ENCODE results near the gene MAGI1.
A peak's percentile ranks its signal among the peaks of the same experiment; 100 is the strongest.

Gene MAGI1

GRCh38 chr3:65432388-65433003 is 606.2 kb downstream of the MAGI1 start:
- no peak for DNase-seq (ENCODE audit: low spot score)

GRCh38 chr3:65425880-65426279 is 612.8 kb downstream of the MAGI1 start:
- DNase-seq (ENCODE audit: low spot score): peak; percentile 28

GRCh38 chr3:65422154-65422553 is 616.6 kb downstream of the MAGI1 start:
- no peak for DNase-seq (ENCODE audit: low spot score)

- DNase-seq (ENCODE audit: low spot score): no peak
Observed at GRCh38 chr3:65419233-65419632, 619.5 kb downstream of the MAGI1 start.

DNA sequence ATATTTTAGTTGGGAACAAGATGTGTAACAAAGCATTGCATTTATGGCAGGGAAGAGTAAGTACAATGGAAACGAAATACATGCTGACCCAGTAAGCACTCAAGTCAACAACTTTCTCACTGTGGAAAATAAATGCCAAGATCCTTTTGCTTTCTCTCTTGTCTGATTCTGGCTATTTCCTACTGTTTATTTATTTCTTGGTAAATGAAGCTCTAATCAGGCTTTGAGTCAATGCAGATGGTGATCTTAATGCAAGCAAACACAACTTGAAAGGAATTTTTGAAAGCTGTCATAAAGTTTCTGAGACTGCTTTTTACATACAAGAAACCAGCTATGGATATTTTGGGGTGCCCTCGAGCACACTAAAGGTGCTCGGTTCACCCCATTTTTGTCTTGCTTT is 624.8 kb downstream of the MAGI1 start:
- no peak for DNase-seq (ENCODE audit: low spot score)

DNA sequence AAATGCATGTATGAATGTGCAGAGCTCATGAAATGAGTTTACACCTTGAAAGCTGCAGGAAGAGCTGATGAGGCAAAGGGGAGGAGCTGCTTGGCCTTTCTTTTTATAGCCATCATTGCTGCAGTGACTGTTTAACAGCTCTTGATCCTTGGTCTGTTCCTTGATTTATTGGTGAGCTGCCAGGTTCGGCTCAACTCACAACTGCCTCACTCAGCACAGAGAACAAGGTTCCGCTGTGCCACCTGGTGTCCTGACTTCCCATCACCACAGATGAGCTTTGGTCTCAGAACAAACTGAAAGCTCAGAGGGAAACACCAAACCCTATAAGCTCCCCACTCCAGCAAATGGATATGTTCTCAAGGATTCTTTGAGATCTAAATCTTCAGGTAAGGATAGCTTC is 626.1 kb downstream of the MAGI1 start:
- DNase-seq (ENCODE audit: low spot score): no peak

DNA sequence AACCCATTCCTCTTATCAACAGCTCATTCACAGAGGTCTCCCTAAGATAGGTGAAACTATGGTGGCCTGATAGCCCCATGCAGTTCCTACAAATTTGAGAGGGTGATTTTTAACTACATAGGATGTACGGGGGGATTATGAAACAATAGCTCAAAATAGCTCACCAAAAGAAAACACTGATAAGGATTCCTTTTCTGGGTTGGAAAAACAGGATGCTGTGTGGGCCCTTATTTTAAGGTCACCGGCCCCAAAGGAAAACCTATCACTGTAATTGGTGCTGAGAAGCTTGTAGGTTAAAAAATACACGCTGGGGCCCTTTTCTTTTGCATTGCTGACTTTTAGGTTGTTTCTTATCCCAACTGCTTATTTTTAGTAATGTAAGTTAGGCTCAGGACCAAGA is 627.4 kb downstream of the MAGI1 start:
- no peak for DNase-seq (ENCODE audit: low spot score)

DNA sequence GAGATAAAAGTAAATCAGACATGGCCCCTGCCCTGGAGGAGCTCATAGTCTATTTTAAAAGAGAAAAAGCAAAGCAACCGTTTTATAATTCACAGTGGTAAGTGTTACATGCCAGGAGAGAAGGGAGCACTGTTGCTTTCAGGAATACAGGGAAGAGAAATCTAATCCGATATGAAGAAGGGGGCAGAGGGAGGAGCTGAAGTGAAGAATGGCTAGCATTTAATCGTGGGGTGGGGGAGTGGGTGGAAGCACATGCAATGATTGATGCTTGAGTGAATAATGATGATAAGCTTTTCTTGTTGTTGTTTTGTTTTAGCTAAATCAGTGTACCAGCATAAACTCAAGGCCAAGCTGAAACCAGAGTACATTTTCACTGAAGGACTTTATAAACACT is 629.5 kb downstream of the MAGI1 start:
- DNase-seq (ENCODE audit: low spot score): no peak

DNA sequence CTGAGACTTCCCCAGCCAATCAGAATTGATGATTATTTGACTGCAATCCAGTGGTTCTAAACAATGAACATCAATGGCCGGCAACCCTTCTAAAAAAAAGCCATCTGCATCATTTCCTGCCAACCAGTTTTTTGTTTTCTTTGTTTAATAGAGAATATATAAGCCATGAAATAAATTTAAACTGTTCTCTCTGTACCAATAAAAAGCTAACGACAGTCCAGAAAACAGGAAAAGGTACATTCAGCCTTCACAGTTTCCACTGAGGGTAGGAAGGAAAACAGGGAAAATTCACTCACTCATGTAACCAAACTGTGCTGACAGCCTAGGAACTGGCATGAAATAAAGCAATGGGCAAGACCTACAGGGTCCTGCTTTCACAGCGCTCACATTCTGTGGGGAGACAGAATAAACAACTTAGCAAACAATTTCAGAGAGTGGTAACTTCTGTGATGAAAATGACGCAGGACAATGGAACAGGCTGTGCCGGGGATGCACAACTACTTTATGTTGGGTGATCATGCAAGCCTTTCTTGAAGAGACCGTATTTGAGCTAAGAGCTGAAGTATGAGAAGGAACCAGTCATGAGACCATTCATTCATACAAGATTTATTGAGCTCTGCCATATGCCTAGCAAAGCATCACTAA is 630.1 kb downstream of the MAGI1 start:
- no peak for DNase-seq (ENCODE audit: low spot score)

DNA sequence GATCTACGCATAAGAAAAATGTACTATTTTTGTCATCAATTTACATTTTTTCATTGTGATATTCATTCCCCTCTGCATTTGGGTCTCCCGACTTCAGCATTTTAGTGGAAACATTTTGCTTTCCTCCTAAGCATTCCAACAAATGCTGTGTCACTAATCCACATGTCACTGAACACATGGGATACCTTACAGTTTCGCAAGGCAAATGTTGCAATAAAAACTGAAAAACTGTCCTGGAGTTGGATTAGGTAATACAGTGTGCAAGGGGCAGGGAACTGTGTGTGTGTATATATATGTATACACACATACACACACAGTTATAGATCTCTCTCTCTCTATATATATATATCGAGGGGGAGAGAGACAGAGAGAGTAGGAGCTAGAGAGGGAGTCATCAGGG is 632.2 kb downstream of the MAGI1 start:
- DNase-seq (ENCODE audit: low spot score): no peak

GRCh38 chr3:65402597-65402996 is 636.1 kb downstream of the MAGI1 start:
- DNase-seq (ENCODE audit: low spot score): no peak

DNA sequence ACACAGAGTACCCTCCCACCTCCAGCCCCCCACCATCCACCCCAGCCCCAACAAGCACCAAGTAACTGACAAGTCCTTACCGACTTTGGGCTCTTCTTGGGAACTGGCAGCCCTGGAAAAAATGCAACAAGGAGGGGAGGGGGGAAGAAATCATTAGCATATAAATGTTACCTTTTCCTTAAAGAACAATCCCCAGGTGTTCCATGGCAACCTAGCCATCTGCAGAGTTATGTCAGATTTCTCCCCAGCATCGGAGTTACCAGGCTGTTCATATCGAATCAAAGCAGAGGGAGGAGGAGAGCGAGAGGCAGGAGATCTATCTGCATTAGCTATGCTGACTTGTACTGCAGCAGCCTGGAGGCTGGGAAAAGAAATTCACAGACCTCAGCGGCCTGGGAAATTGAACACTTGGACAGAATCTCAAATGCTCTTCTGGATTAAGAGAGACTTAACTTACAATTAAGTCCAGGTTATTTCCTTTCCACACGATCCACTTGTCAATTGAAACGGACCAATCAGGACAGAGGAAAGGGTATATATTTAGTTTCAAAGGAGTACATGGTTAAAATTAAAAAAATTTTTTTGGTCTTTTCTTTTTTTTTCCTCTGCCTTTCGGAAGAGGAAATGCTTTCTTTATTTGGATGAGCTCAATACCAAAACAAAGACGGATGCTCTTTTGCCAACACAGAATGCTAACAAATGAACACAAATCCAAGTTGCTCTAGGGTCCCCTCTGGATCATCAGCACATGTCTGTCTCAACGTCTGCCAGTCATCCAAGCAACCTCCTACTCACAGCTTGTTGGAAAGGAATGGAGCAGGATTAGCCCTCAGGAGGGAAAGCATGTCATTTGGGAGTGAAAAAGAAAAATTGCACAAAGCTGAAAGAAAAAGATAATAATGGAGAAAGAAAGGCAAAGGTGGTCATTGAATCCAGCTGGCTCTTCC is 637.1 kb downstream of the MAGI1 start:
- no peak for DNase-seq (ENCODE audit: low spot score)

DNA sequence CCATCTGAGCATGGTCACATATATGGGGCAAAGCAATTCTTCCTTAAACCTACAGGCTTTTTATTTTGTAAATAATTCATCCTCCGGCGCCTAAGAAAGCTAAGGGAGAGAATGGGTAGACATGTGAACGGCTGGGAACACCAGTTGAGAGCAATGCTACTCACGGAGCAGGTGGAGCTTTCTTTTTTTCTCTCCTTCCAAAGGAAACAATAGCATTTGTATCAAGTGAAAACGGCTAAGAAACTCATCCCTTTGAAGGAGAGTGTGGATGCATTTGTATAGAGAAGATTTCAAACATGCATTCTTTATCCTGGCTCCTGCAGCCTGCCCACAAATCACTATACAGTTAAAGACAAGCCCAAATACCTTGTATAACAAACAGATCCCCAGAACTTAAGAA is 637.8 kb downstream of the MAGI1 start:
- DNase-seq (ENCODE audit: low spot score): no peak

DNA sequence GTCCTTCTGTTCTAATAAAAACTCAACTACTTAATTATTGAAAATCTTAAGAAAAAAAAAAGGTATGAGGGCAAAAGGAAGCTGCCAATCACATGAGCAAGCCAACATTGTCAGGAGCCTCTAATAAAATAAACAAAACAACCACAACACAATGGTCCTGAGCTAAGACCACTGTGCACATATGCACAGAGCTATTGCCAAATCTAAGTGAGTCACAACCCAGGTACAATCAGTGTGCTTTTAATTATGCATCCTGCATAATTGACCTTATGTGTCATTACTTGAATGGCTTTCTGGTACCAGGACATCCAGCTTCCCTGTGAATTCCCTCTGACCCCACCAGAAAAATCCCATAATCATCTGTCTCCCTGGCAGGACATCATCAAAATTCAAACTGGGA is 639.8 kb downstream of the MAGI1 start:
- DNase-seq (ENCODE audit: low spot score): no peak

- DNase-seq (ENCODE audit: low spot score): no peak
Observed at GRCh38 chr3:65396078-65396477, 642.6 kb downstream of the MAGI1 start.

GRCh38 chr3:65391068-65391467 is 647.6 kb downstream of the MAGI1 start:
- DNase-seq (ENCODE audit: low spot score): no peak

- no peak for DNase-seq (ENCODE audit: low spot score)
Observed at GRCh38 chr3:65385805-65386204, 652.9 kb downstream of the MAGI1 start.

DNA sequence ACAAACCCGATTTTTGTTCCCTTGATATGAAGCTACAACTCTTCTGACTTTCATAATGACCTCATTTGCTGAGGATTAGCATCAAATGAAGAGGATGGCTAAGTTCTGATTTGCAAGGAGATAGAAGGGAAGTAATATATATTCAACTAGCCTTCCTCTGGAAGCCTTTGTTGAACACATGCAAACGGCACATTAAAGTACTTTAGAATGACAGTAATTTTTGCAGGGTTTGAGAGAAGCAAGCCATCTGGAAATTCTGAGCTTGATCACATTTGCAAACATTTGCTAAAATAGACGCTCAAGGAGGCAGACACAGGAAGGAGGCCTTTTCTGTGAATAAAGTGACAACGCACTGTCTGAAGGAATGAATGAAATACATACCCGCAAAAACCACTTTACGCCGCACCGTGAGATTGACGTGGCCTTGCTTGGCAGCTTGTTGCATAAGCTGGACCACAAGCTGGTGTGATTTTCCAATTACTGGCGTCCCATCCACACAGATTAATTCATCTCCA is 657.2 kb downstream of the MAGI1 start:
- DNase-seq (ENCODE audit: low spot score): no peak

DNA sequence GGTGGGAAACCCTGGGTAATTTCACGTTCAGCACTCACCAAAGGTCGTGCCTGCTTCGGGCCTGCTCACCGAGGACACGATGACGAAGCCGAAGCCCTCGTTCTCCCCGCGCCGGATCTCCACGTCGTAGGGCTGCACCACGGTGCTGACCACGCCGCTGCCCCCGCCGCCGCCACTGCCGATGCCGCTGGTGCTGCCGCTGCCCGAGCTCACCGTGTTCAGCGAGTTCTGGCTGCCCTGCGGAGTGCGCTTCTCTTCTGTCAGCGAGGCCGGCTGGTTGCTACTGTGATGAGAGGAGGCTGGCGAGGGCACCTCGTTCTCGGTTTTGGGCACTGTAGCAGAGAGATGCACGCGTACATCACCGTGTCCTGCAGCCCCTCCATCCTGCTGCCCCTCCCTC is 659.5 kb downstream of the MAGI1 start:
- no peak for DNase-seq (ENCODE audit: low spot score)

DNA sequence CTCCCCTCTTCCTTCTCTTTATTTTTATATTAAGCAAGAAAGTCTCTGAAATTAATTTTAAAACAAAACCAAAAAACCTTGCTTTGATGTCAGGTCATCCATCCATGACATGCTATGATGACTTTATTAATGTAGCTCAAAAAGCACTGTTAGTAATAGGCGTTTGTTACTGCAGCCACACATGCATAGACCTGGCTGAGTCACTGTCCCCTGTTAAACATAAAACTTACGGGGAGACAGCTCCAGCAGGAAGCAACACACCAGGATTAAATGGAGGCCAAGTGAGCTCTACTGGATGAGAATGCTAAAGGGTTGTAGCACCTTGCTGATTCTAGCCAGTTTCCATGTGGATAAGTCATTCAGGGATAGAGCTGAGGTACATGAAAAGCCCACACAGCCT is 661.1 kb downstream of the MAGI1 start:
- no peak for DNase-seq (ENCODE audit: low spot score)

DNA sequence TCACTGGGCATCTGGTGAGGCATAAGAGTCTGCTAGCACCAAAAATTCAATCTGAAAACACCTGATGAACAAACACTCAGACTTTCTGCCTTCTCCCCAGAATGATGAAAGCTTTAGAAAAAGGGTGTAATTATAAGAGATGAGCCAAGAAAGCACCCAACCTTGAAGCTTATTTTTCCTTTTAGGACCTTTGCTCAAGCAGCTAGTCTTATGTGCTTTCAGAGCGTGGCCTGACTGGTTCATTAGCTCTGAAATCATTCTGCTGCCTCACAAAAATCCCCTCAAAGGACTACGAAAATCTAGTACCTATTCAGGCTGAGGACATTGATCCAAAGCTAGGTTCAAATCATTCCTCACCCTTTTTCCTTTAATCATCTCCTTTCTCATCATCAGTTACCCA is 662.3 kb downstream of the MAGI1 start:
- no peak for DNase-seq (ENCODE audit: low spot score)

DNA sequence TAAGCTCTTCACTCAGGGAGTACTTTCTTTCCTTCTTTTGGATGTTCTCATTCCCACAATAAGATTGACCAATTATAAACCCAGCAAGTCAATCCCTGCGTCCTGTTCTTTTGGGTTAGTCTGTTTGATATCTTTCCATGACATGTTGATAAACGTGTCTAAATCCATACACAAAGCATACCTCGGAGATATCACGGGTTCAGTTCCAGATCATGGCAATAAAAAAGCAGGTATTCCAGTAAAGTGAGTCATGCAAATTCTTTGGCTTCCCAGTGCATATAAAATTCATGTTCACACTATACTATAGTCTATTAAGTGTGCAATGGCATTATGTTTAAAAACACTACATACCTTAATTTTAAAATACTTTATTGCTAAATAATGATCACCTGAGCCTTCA is 667.7 kb downstream of the MAGI1 start:
- no peak for DNase-seq (ENCODE audit: low spot score)

- no peak for DNase-seq (ENCODE audit: low spot score)
Observed at GRCh38 chr3:65368866-65369265, 669.9 kb downstream of the MAGI1 start.
